Natural killer cell (primary cell): ENCODE measurements around the gene P4HA2. TPM values are rescaled to one million over a fixed set of nuclear protein-coding genes. Genes with fewer than 3 reads are reported as not detected.

Source experiments
- ATAC-seq, 3 donors: fragments of 150-1000 bp in 2 of 3; fragments of 200-7000 bp in 1 of 3; cut with Tn5 transposase; 1 replicate in 1 of 3; 2 replicates in 2 of 3; pipeline ENCODE4 v1.10.0; 2021; ENCODE audit warnings: mild to moderate bottlenecking in 2 of 3, moderate library complexity in 2 of 3
- DNase-seq, 2 donors: peaks; one replicate each; pipeline versions ENCODE4 v3.0.0 to v3.0.0-alpha.2; 2013 to 2021; ENCODE audit warnings: mixed read lengths in 1 of 2
- H3K27ac ChIP-seq: one replicate; pipeline ENCODE4 v1.5.1; 2013; ENCODE audit warnings: mild to moderate bottlenecking, low read length
- H3K27me3 ChIP-seq: one replicate; pipeline ENCODE4 v1.6.1; 2013; ENCODE audit warnings: low read length; ENCODE audit not compliant: control insufficient read depth, insufficient read depth
- H3K36me3 ChIP-seq: one replicate; pipeline ENCODE4 v1.6.1; 2013; ENCODE audit warnings: low read length; ENCODE audit not compliant: control insufficient read depth, insufficient read depth
- H3K4me1 ChIP-seq: one replicate; pipeline ENCODE4 v1.6.1; 2013; ENCODE audit warnings: low read length; ENCODE audit not compliant: control insufficient read depth, insufficient read depth
- H3K4me3 ChIP-seq: one replicate; pipeline ENCODE4 v1.5.1; 2013; ENCODE audit warnings: low read length
- H3K9me3 ChIP-seq: one replicate; pipeline ENCODE4 v1.6.1; 2013; ENCODE audit warnings: low read length; ENCODE audit not compliant: control insufficient read depth, insufficient read depth
- H3K27ac Mint-ChIP-seq, 2 donors: one replicate each; pipeline ENCODE4 v1.8.0; 2022; ENCODE audit warnings: mild to moderate bottlenecking in 2 of 2, mixed read lengths in 2 of 2, moderate library complexity in 1 of 2
- H3K27me3 Mint-ChIP-seq, 2 donors: one replicate each; pipeline ENCODE4 v1.8.0; 2022; ENCODE audit warnings: low read depth in 2 of 2, mixed read lengths in 2 of 2
- H3K36me3 Mint-ChIP-seq: one replicate; pipeline ENCODE4 v1.8.0; 2022; ENCODE audit warnings: mixed read lengths
- H3K4me1 Mint-ChIP-seq, 2 donors: one replicate each; pipeline ENCODE4 v1.8.0; 2022; ENCODE audit warnings: mixed read lengths in 2 of 2
- H3K4me3 Mint-ChIP-seq: one replicate; pipeline ENCODE4 v1.8.0; 2022; ENCODE audit warnings: mild to moderate bottlenecking, moderate library complexity, mixed read lengths
- H3K9me3 Mint-ChIP-seq, 2 donors: one replicate each; pipeline ENCODE4 v1.8.0; 2022; ENCODE audit warnings: mixed read lengths in 2 of 2
- CTCF ChIP-seq: fragments of 200-600 bp; IDR thresholded peaks from one replicate; pipeline ENCODE4 v1.8.0; 2022; ENCODE audit warnings: antibody characterized with exemption
- WGBS: methylation state at CpG from one replicate; pipeline ENCODE4 v1.1.7; 2013; ENCODE audit warnings: missing lambda C conversion rate; ENCODE audit not compliant: insufficient coverage; 5-methylcytosine and 5-hydroxymethylcytosine counted together
- intact Hi-C: fragments of 100-400 bp; cut with micrococcal nuclease; formaldehyde crosslinking; loops from one replicate; pipeline ENCODE4 v1.14.2; 2022
- total RNA-seq, 4 donors: library from RNA; stranded (reverse); fragments of 120-200 nt in 1 of 4; gene quantifications; one replicate each; pipeline versions ENCODE4 v1.2.3 to v1.2.4, GENCODE V29; 2013 to 2022

The P4HA2 gene
- total RNA-seq, 3 donors from 2014 or later (not counting 1 experiment from before 2014, with no cell fraction given) = 0.20 TPM; not detected in 2

- H3K9me3 Mint-ChIP-seq = no peaks in the 10 kb centered on the region
- H3K27ac Mint-ChIP-seq = no peak overlapping the region
- H3K4me3 Mint-ChIP-seq = no peak overlapping the region
- H3K36me3 Mint-ChIP-seq = no peaks in the 10 kb centered on the region
- ATAC-seq (no peak), DNase-seq (no peak)
- H3K9me3 ChIP-seq = no peaks in the 10 kb centered on the region
- peaks cover 13% of the 10 kb centered on the region in 2 donors for H3K27me3 Mint-ChIP-seq
- intact Hi-C loops = no loop called here
- no peak overlapping the region for H3K27ac ChIP-seq
- no peak for TF ChIP-seq CTCF
- H3K4me3 ChIP-seq = no peak overlapping the region
- peaks cover 0 to 4% of the 10 kb centered on the region in 2 donors for H3K4me1 Mint-ChIP-seq
- peaks cover 17% of the 10 kb centered on the region for H3K27me3 ChIP-seq
- WGBS = 68% methylated on average over 5 of the region's 7 CpGs
- no peaks in the 10 kb centered on the region for H3K36me3 ChIP-seq
- peaks cover 10% of the 10 kb centered on the region for H3K4me1 ChIP-seq
These were observed 26.8 kb upstream of the P4HA2 start for GRCh38 chr5:132254321-132254977.

GRCh38 chr5:132253452-132254320 lies 26.0 kb upstream of the P4HA2 start:
- WGBS = 80% methylated on average over 8 of the region's 8 CpGs
- no peak for TF ChIP-seq CTCF
- Histone ChIP-seq H3K4me1 (peaks cover 10% of the 10 kb centered on the region), H3K36me3 (no peaks in the 10 kb centered on the region), H3K4me3 (no peak overlapping the region), H3K27ac (no peak overlapping the region), H3K27me3 (peaks cover 17% of the 10 kb centered on the region), H3K9me3 (no peaks in the 10 kb centered on the region)
- DNase-seq = no peak
- Mint-ChIP-seq H3K36me3 (no peaks in the 10 kb centered on the region), H3K4me1 (peaks cover 0 to 4% of the 10 kb centered on the region in 2 donors), H3K4me3 (no peak overlapping the region), H3K9me3 (no peaks in the 10 kb centered on the region), H3K27me3 (peaks cover 13% of the 10 kb centered on the region in 2 donors), H3K27ac (no peak overlapping the region)
- intact Hi-C loops = no loop called here
- ATAC-seq = no peak

DNA sequence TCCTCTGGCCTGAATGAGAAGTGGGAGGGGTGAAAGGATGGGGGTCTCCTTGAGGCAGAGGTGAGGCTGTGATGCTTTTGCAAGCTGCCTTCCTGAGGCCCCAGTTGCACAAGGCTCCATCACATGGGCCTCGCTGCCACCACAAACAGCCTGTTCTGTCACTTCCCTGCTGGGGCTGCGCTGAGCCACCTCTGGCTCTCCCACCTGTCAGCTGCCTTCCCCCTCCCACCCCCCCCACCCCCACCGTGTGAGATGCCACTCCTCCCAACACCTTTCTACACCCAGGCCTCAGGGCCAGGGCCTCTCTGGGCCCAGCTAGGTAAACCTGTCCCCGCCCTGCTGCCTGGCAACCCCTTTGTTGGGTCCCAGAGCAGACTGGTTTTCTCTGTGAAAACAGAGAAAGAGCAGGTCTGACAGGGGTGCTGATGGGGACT lies 25.4 kb upstream of the P4HA2 start:
- peaks cover 11% of the 10 kb centered on the region for H3K27me3 ChIP-seq
- H3K9me3 Mint-ChIP-seq = no peaks in the 10 kb centered on the region
- H3K36me3 ChIP-seq = no peaks in the 10 kb centered on the region
- no peak for ATAC-seq
- peaks cover 9% of the 10 kb centered on the region for H3K4me1 ChIP-seq
- intact Hi-C loops = no loop called here
- H3K27ac Mint-ChIP-seq = no peak overlapping the region
- H3K4me3 ChIP-seq = no peak overlapping the region
- H3K36me3 Mint-ChIP-seq = no peaks in the 10 kb centered on the region
- no peak overlapping the region for H3K27ac ChIP-seq
- 69% methylated on average over 3 of the region's 4 CpGs for WGBS
- H3K27me3 Mint-ChIP-seq = peaks cover 13% of the 10 kb centered on the region in 2 donors
- TF ChIP-seq CTCF = no peak
- H3K9me3 ChIP-seq = no peaks in the 10 kb centered on the region
- H3K4me3 Mint-ChIP-seq = no peak overlapping the region
- DNase-seq = no peak
- H3K4me1 Mint-ChIP-seq = peaks cover 0 to 4% of the 10 kb centered on the region in 2 donors
